HCT116 (cell line): ENCODE measurements around the gene PINK1. TPM values are rescaled to one million over a fixed set of nuclear protein-coding genes. Genes with fewer than 3 reads are reported as not detected.

Source experiments
- ATAC-seq: fragments of 200-7000 bp; cut with Tn5 transposase; 2 replicates; pipeline ENCODE4 v1.9.1; 2020; ENCODE audit warnings: mild to moderate bottlenecking, moderate library complexity
- BruUV-seq: library from RNA; stranded (reverse); fragments of 400-500 nt; replicated peaks from 2 replicates; lab custom pipeline; 2021; lab: Mats Ljungman, UMichigan
- CTCF ChIA-PET: fragments of 300-600 bp; sonication (Branson Sonifier 250); formaldehyde crosslinking; loops from one replicate; lab custom pipeline; 2021; ENCODE audit warnings: antibody characterized with exemption; lab: Charles Lee
- POLR2A ChIA-PET: fragments of 300-600, 350-600 bp; sonication (Branson Sonifier 250); formaldehyde crosslinking; loops from one replicate; lab custom pipeline; 2021; ENCODE audit warnings: antibody characterized with exemption; lab: Charles Lee
- RAD21 ChIA-PET, 2 experiments: fragments of 300-600 bp; sonication (Branson Sonifier 250); formaldehyde crosslinking; loops; one replicate each; lab custom pipeline; 2023; ENCODE audit warnings: low total read pairs in 2 of 2; ENCODE audit not compliant: uncharacterized antibody in 2 of 2, unreplicated experiment in 2 of 2, low non-redundant PET in 1 of 2; lab: Charles Lee
- DNase-seq: peaks from one replicate; pipeline ENCODE4 v3.0.0-alpha.2; 2010; ENCODE audit warnings: low read depth, low spot score
- H2AFZ ChIP-seq: fragments of 200-600 bp; shearing (Covaris generic), sonication (generic); 2 replicates; pipeline ENCODE4 v1.6.1; 2017; ENCODE audit warnings: low read depth, mixed run types, mixed read lengths, antibody characterized with exemption, low read length; ENCODE audit not compliant: poor library complexity, severe bottlenecking
- H3K27ac ChIP-seq: 2 replicates; pipeline ENCODE4 v1.5.1; 2012; ENCODE audit warnings: low read depth, low read length
- H3K27me3 ChIP-seq: fragments of 200-600 bp; sonication (generic); 2 replicates; pipeline ENCODE4 v1.6.1; 2016; ENCODE audit warnings: mixed run types, low read length, mixed read lengths; ENCODE audit not compliant: insufficient read depth
- H3K36me3 ChIP-seq, 2 experiments: fragments of 200-500 bp in 1 of 2; fragments of 200-600 bp in 1 of 2; sonication (Bioruptor generic) in 1 of 2; sonication (generic) in 1 of 2; 2 replicates each; pipeline versions ENCODE4 v1.5.1 to v1.6.1; 2014 to 2016; ENCODE audit warnings: low read length in 2 of 2, inconsistent platforms in 1 of 2, mixed read lengths in 1 of 2, mixed run types in 1 of 2; ENCODE audit not compliant: insufficient read depth in 2 of 2, control insufficient read depth in 1 of 2
- H3K4me1 ChIP-seq, 2 experiments: fragments of 200-600 bp in 1 of 2; sonication (generic) in 1 of 2; 2 replicates each; pipeline versions ENCODE4 v1.5.1 to v1.6.1; 2012 to 2017; ENCODE audit warnings: low read length in 2 of 2, inconsistent platforms in 1 of 2, mild to moderate bottlenecking in 1 of 2, mixed read lengths in 1 of 2, mixed run types in 1 of 2, moderate library complexity in 1 of 2; ENCODE audit not compliant: insufficient read depth in 2 of 2, control insufficient read depth in 1 of 2
- H3K4me2 ChIP-seq: fragments of 200-600 bp; sonication (generic); 2 replicates; pipeline ENCODE4 v1.6.1; 2017; ENCODE audit warnings: mixed run types, low read length, mixed read lengths
- H3K4me3 ChIP-seq, 2 experiments: fragments of 200-600 bp in 1 of 2; sonication (generic) in 1 of 2; replicated peaks in 1 of 2; 2 replicates each; pipeline ENCODE4 v1.5.1; 2011 to 2016; ENCODE audit warnings: low read length in 2 of 2, control low read depth in 1 of 2, low read depth in 1 of 2, mild to moderate bottlenecking in 1 of 2, mixed read lengths in 1 of 2, mixed run types in 1 of 2
- H3K79me2 ChIP-seq: fragments of 200-600 bp; sonication (generic); 2 replicates; pipeline ENCODE4 v1.6.1; 2017; ENCODE audit warnings: mild to moderate bottlenecking, mixed run types, low read length, moderate library complexity, mixed read lengths; ENCODE audit not compliant: insufficient read depth
- H3K9ac ChIP-seq: fragments of 200-600 bp; sonication (generic); 2 replicates; pipeline ENCODE4 v1.6.1; 2016; ENCODE audit warnings: low read length, mixed read lengths
- H3K9me2 ChIP-seq: fragments of 200-600 bp; sonication (generic), shearing (Covaris generic); 2 replicates; pipeline ENCODE4 v1.6.1; 2017; ENCODE audit warnings: mixed run types, mild to moderate bottlenecking, moderate library complexity; ENCODE audit not compliant: insufficient read depth
- H3K9me3 ChIP-seq, 2 experiments: fragments of 200-500 bp in 1 of 2; fragments of 200-600 bp in 1 of 2; sonication (Bioruptor generic) in 1 of 2; sonication (generic) in 1 of 2; 2 replicates each; pipeline ENCODE4 v1.6.1; 2014 to 2017; ENCODE audit warnings: low read length in 2 of 2, mixed read lengths in 2 of 2, inconsistent platforms in 1 of 2, low read depth in 1 of 2, mild to moderate bottlenecking in 1 of 2, mixed run types in 1 of 2, moderate library complexity in 1 of 2; ENCODE audit not compliant: control insufficient read depth in 1 of 2, insufficient read depth in 1 of 2
- H4K20me1 ChIP-seq: fragments of 200-600 bp; sonication (generic), shearing (Covaris generic); 2 replicates; pipeline ENCODE4 v1.6.1; 2017; ENCODE audit warnings: mixed run types, mild to moderate bottlenecking, moderate library complexity; ENCODE audit not compliant: insufficient read depth
- JUND ChIP-seq: IDR thresholded peaks from 2 replicates; pipeline ENCODE4 v1.6.1; 2012
- MAX ChIP-seq: IDR thresholded peaks from 2 replicates; pipeline ENCODE4 v1.6.1; 2012
- REST ChIP-seq: IDR thresholded peaks from 2 replicates; pipeline ENCODE4 v1.6.1; 2012; ENCODE audit warnings: low read depth
- intact Hi-C: fragments of 100-400 bp; cut with micrococcal nuclease; formaldehyde crosslinking; loops from 2 replicates; pipeline ENCODE4 v1.10.0; 2022
- total RNA-seq: library from RNA; stranded (reverse); gene quantifications from one replicate; pipeline ENCODE4 v1.2.1, GENCODE V29; 2021; ENCODE audit not compliant: unreplicated experiment

Gene PINK1
- total RNA-seq, 1 experiment from 2014 or later, result 29.4 TPM

- H2AFZ ChIP-seq, result peak overlapping the region; percentile 89
- H3K27ac ChIP-seq, result peak overlapping the region; percentile 42
- H3K4me2 ChIP-seq, result peak overlapping the region; percentile 82
- H3K79me2 ChIP-seq, result no peaks in the 10 kb centered on the region
- no peak for DNase-seq
- intact Hi-C loops, result loop anchor here (5.0 to 10.0 kb wide), 2 partner anchors 202 to 419 kb away; no protein-coding TSS in a partner anchor
- TSS peak; percentile 82 for BruUV-seq
- peak; percentile 25 for ATAC-seq
- H4K20me1 ChIP-seq, result no peaks in the 10 kb centered on the region
- TF ChIP-seq MAX, result no peak; the same call in 1 of the 2 replicates
- TF ChIP-seq JUND, result peak; percentile 29; the same call in 1 of the 2 replicates
- no peak for TF ChIP-seq REST
- peak overlapping the region; percentile 54 for H3K9ac ChIP-seq
- H3K36me3 ChIP-seq, result no peaks in the 10 kb centered on the region
- RAD21 ChIA-PET, result interaction anchor here (0.6 to 2.9 kb wide), 6 partner anchors 20 to 111 kb away, joined by 3 to 23 read pairs (median 4); no protein-coding TSS in a partner anchor
- no peaks in the 10 kb centered on the region for H3K9me2 ChIP-seq
- H3K4me3 ChIP-seq, result peak overlapping the region; percentile 60 to 61
- no peaks in the 10 kb centered on the region; a peak in 1 of 4 replicates for H3K9me3 ChIP-seq
- CTCF ChIA-PET, result interaction anchor here (0.7 to 5.6 kb wide), 17 partner anchors 12 to 561 kb away, joined by 3 to 74 read pairs (median 4); partner anchors contain the start of genes CDA, DDOST and MUL1
- POLR2A ChIA-PET, result interaction anchor here (0.9 to 2.3 kb wide), 6 partner anchors 12 to 110 kb away, joined by 3 to 10 read pairs (median 5); no protein-coding TSS in a partner anchor
- peaks cover 8 to 22% of the 10 kb centered on the region in 2 experiments for H3K4me1 ChIP-seq
- H3K27me3 ChIP-seq, result no peaks in the 10 kb centered on the region
Measured at GRCh38 chr1:20634065-20634593, 871 bp downstream of the PINK1 start.
